OCI-LY3 (cell line): ENCODE results near the gene TBCCD1.

Source experiments
- H2AFZ ChIP-seq: fragments of 200-600, 300-600 bp; shearing (Covaris generic); 2 replicates; pipeline ENCODE4 v1.6.0; 2014; ENCODE audit warnings: antibody characterized with exemption, low read depth, low read length
- H3K27ac ChIP-seq: fragments of 200-600, 300-600 bp; sonication (generic); 2 replicates; pipeline ENCODE4 v1.5.1; 2014; ENCODE audit warnings: mild to moderate bottlenecking, low read length, moderate library complexity, mixed read lengths
- H3K27me3 ChIP-seq: fragments of 200-600, 300-600 bp; sonication (generic); 2 replicates; pipeline ENCODE4 v1.6.1; 2014; ENCODE audit warnings: low read depth, low read length, mixed read lengths
- H3K36me3 ChIP-seq: fragments of 200-600, 300-600 bp; sonication (generic); replicated peaks from 2 replicates; pipeline ENCODE3; 2014; ENCODE audit warnings: low read depth, low read length, mixed read lengths
- H3K4me1 ChIP-seq: fragments of 300-600, 200-600 bp; sonication (generic); 2 replicates; pipeline ENCODE4 v1.6.1; 2014; ENCODE audit warnings: low read length, mixed read lengths
- H3K4me2 ChIP-seq: fragments of 200-600, 300-600 bp; sonication (generic); 2 replicates; pipeline ENCODE4 v1.6.1; 2014; ENCODE audit warnings: low read length, mixed read lengths
- H3K4me3 ChIP-seq: fragments of 300-600, 200-600 bp; sonication (generic); 2 replicates; pipeline ENCODE4 v1.5.1; 2014; ENCODE audit warnings: antibody characterized with exemption, mild to moderate bottlenecking, low read length, moderate library complexity
- H3K79me2 ChIP-seq: fragments of 300-600, 200-600 bp; shearing (Covaris generic); 2 replicates; pipeline ENCODE4 v1.6.1; 2014; ENCODE audit warnings: mild to moderate bottlenecking, low read length, mixed read lengths
- H3K9ac ChIP-seq: fragments of 300-600, 200-600 bp; shearing (Covaris generic); 2 replicates; pipeline ENCODE4 v1.6.0; 2014; ENCODE audit warnings: mild to moderate bottlenecking, low read length, moderate library complexity
- H3K9me3 ChIP-seq: fragments of 200-600, 300-600 bp; shearing (Covaris generic); 2 replicates; pipeline ENCODE4 v1.6.1; 2014; ENCODE audit warnings: low read length, mixed read lengths; ENCODE audit not compliant: insufficient read depth
- H4K20me1 ChIP-seq: fragments of 200-600, 300-600 bp; sonication (generic); 2 replicates; pipeline ENCODE4 v1.6.1; 2016; ENCODE audit warnings: low read length, mixed read lengths; ENCODE audit not compliant: insufficient read depth
- EZH2phosphoT487 ChIP-seq: fragments of 200-600 bp; shearing (Covaris generic); IDR thresholded peaks from 2 replicates; pipeline ENCODE4 v1.6.1; 2018; ENCODE audit warnings: antibody characterized with exemption, mixed run types, low read depth
- TF ChIP-seq, protein P1 (sequence below): fragments of 200-600, 300-600 bp; sonication (generic); IDR thresholded peaks from 2 replicates; pipeline ENCODE4 v1.5.1; 2014; ENCODE audit warnings: antibody characterized with exemption, low read length, low read depth

TBCCD1 gene

DNA sequence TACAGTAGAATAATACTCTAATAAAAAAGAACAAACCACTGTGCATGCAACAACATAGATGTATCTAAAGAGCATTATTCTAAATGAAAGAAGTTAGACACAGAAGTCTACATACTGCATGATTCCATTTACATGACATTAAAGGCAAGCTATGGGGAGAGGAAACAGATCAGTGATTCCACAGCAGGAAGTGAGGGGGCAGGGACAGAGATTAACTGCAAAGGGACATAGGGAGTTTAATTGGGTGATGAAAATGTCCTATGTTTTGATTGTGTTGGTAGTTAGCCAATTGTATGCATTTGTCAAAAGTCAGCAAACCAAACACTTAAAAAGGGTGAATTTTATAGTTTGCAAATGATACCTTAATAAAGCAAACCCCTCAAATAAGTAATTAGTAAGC lies 36.7 kb downstream of the TBCCD1 start:
- no peak overlapping the region for H3K4me2 ChIP-seq
- no peak overlapping the region for H3K9ac ChIP-seq
- H3K4me3 ChIP-seq = no peak overlapping the region
- no peaks in the 10 kb centered on the region for H3K36me3 ChIP-seq
- no peak overlapping the region for H2AFZ ChIP-seq
- TF ChIP-seq, protein P1, sequence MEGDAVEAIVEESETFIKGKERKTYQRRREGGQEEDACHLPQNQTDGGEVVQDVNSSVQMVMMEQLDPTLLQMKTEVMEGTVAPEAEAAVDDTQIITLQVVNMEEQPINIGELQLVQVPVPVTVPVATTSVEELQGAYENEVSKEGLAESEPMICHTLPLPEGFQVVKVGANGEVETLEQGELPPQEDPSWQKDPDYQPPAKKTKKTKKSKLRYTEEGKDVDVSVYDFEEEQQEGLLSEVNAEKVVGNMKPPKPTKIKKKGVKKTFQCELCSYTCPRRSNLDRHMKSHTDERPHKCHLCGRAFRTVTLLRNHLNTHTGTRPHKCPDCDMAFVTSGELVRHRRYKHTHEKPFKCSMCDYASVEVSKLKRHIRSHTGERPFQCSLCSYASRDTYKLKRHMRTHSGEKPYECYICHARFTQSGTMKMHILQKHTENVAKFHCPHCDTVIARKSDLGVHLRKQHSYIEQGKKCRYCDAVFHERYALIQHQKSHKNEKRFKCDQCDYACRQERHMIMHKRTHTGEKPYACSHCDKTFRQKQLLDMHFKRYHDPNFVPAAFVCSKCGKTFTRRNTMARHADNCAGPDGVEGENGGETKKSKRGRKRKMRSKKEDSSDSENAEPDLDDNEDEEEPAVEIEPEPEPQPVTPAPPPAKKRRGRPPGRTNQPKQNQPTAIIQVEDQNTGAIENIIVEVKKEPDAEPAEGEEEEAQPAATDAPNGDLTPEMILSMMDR = no peak
- H4K20me1 ChIP-seq = no peaks in the 10 kb centered on the region
- no peaks in the 10 kb centered on the region for H3K27me3 ChIP-seq
- no peaks in the 10 kb centered on the region for H3K9me3 ChIP-seq
- H3K4me1 ChIP-seq = peaks cover 94% of the 10 kb centered on the region
- H3K79me2 ChIP-seq = no peaks in the 10 kb centered on the region
- peak overlapping the region; percentile 10; the same call in 1 of the 2 replicates for H3K27ac ChIP-seq

DNA sequence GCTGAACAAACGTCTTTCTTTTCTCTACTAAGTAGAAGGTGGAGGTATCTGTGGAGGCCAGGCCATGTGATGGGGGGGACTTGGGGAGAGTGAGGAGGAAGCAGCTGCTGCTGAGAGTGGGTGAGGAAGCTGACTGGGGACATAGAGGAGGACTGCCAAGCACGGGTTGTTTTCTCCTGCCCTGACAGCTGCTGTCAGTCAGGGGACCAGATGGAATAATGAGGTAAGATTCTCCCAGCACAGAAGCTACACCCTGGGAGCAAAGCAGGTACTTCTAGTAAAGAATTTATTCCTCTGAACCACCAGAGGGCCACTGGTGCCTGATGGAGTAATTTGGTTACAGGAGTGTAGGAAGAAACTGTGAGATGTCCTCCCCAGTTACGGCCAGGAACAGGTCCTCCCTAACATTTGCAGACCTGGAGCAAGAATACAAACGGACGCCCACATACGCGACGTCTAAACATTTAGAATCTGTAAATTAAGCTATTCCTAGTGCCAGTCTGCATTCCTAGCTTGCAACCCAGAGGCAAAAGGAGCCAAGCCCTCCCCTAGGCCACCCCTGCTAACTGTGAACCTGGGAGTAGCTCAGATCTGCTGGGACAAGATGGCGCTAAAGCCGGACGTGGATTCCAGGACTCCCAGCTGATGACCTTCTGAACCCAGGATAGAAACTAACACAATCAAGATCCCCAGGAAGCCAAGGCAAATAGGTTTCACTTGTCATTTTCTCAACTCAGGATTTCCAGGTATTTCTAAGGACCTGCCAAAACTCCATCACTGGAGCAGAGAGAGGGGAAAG lies 37.7 kb downstream of the TBCCD1 start:
- Histone ChIP-seq H3K27ac (peak overlapping the region; percentile 60), H3K27me3 (no peaks in the 10 kb centered on the region), H3K9ac (peak overlapping the region; percentile 35; the same call in 1 of the 2 replicates), H3K4me2 (peak overlapping the region; percentile 18), H3K9me3 (no peaks in the 10 kb centered on the region), H3K4me3 (no peak overlapping the region), H4K20me1 (no peaks in the 10 kb centered on the region), H3K4me1 (peaks cover 93% of the 10 kb centered on the region), H3K79me2 (no peaks in the 10 kb centered on the region), H3K36me3 (no peaks in the 10 kb centered on the region), H2AFZ (no peak overlapping the region)
- TF ChIP-seq EZH2phosphoT487 = no peak
- TF ChIP-seq, protein P1 = peak; percentile 47

DNA sequence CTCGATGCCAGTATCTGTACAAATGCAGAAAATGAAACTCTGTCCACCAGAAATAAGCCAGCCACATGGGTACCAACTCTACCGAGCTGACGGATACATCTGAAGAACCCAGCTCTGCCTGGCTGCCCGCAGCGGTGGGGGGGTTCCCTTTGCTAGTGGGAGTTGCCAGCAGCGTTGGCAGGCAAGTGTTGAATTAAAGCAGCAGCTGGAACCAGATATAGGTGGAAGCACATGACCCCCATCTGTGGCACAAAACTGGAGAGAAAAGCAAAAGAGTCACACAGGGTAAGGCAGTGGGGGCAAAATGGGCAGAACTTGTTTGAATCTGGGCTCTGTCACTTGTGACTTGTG lies 40.9 kb downstream of the TBCCD1 start:
- no peaks in the 10 kb centered on the region for H3K36me3 ChIP-seq
- H3K4me1 ChIP-seq = peaks cover 92% of the 10 kb centered on the region
- no peaks in the 10 kb centered on the region for H3K79me2 ChIP-seq
- H2AFZ ChIP-seq = no peak overlapping the region
- TF ChIP-seq, protein P1 = no peak
- TF ChIP-seq EZH2phosphoT487 = no peak
- peak overlapping the region; percentile 65 for H3K4me2 ChIP-seq
- H3K27ac ChIP-seq = peak overlapping the region; percentile 90
- H3K9me3 ChIP-seq = no peaks in the 10 kb centered on the region
- no peaks in the 10 kb centered on the region for H4K20me1 ChIP-seq
- H3K27me3 ChIP-seq = no peaks in the 10 kb centered on the region
- peak overlapping the region; percentile 54 for H3K4me3 ChIP-seq
- peak overlapping the region; percentile 60 for H3K9ac ChIP-seq

DNA sequence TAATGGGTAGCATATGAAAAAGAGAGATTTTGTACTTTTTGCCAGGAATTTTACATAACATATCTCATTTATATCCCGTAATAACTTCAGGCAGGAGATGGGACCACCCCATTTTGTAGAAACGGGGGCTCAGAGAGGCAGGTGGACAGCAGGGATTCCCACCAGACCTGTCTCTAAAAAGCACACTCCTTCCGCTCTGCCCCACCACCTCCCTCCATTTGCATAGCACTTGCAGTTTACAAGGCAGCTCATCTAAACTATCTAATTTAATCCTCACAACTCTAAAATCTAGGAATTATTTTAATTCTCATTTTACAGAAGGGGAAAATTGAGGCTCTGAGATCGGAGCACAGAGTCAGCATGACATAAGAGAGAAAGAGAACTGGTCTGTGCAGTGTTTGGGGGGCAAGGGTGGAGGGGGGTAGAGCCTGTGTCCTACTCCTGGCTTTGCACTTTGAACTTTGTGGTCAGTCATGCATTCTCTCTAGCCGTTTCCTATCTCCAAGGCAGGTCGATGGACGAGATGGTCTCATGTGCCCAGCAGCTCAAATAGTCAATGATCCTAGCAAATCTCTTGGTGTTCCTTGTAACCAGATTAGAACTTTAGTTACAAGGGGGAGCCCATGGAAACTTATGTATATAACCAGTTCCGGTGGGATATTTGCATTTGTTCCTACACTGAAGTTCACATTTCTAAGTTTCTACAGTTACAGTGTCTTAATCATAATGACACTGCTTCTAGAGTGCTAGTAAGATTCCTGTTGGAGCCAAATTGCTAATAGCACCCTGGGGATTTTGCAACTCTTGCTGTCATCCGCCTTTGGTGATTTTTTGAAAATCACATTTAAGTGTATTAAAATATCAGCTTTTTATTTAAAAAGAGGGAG lies 41.5 kb downstream of the TBCCD1 start:
- H3K27me3 ChIP-seq = no peaks in the 10 kb centered on the region
- H3K9me3 ChIP-seq = no peaks in the 10 kb centered on the region
- peak overlapping the region; percentile 90 for H3K27ac ChIP-seq
- H4K20me1 ChIP-seq = no peaks in the 10 kb centered on the region
- H3K9ac ChIP-seq = peak overlapping the region; percentile 60
- H3K36me3 ChIP-seq = no peaks in the 10 kb centered on the region
- peaks cover 92% of the 10 kb centered on the region for H3K4me1 ChIP-seq
- no peaks in the 10 kb centered on the region for H3K79me2 ChIP-seq
- TF ChIP-seq, protein P1 = no peak
- TF ChIP-seq EZH2phosphoT487 = no peak
- peak overlapping the region; percentile 54 for H3K4me3 ChIP-seq
- H2AFZ ChIP-seq = no peak overlapping the region
- H3K4me2 ChIP-seq = peak overlapping the region; percentile 65
